HG03565 (cell line): ENCODE measurements around the gene VCPKMT.
A peak's percentile ranks its signal among the peaks of the same experiment; 100 is the strongest.

Source experiments
- ATAC-seq: cut with Tn5 transposase; IDR thresholded peaks from one replicate; pipeline ENCODE4 v1.9.1; 2021; ENCODE audit warnings: mild to moderate bottlenecking, moderate library complexity; ENCODE audit not compliant: unreplicated experiment

Gene VCPKMT

DNA sequence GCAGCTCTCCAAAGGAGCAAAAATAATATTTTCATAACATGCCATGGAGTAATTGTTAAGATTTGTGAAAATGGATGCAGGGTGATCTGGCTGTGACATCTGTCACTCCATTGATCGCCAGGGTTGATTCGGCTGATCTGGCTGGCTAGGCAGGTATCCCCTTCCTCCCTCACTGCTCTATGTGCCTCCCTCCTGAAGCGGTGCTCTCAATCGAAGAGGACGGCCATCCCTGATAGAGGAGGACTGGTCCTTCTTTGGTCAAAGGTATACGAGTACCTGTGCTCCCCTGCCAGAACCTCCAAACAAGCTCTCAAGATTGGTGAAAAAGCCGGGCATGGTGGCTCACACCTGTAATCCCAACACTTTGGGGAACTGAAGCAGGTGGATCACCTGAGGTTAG lies 47.9 kb downstream of the VCPKMT start:
- no peak for ATAC-seq

DNA sequence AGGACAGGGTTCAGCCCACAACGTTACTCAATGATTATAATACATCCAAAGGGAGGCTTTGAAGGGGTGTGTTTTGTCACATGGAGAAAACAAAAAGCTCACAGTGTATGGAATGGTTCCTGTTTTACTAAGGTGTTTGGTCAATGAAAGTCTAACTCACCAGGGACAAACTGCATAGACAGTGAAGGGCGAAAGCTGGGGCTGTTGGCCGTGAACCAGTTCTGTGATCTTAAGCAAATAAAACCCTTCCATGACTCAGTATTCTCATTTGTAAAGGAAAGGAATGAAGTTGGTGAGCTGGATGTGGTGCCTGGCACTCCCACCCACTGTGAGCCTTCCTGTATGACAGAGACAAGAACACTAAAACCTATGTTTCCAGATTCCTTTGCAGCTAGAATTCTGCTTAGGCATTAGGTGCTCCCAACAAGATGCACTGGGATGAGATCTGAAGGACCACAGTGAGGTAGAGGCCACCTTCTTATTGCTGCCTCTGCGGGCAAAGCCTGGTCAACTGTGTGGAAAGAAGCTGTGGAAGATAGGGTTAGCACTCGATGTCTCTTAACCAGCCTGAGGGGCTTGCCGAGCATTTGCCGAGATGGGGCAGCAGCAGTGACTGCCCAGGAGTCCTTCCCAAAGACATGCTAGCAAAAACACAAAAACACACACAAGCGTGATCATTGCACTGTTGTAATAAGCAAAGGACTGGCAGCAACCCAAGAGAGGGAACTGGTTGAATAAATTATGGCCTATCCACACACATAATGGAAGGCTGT lies 48.5 kb downstream of the VCPKMT start:
- no peak for ATAC-seq

DNA sequence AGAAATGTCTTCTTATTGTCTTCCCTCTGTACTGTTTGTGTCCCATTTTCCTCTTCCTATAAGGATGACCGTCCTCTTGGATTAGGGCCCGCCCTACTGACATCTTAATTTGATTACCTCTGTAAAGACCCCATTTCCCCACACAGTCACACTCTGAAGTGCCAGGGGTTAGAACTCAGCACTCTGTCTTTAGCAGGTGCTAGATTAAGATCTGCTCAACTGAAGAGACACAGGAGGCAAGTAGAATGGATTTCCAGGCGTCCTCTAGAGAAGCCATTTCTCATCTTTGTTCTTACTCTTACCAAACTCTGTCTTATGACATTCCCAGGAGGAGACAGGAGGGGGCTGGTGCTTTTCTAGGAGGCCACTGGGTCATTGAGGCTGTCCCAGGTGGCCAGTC lies 50.8 kb downstream of the VCPKMT start:
- ATAC-seq = no peak

DNA sequence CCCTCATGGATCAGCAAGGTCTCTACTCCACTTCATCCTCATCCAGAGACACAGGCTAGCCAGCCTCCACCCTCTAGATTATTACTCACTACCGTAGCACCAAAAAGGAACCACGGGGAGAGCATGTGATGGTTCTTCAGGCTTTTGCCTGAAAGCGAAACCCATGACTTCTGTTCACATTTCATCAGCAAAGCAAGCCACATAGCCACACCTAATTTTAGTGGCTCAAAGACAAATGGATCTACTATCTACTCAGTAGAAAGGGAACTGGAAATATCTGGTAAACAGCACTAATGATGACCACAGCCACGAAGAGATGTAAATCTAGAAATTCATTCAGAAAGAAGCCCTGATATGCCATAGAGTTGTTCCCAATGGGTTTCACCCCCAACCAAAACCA lies 51.4 kb downstream of the VCPKMT start:
- ATAC-seq = peak; percentile 56

DNA sequence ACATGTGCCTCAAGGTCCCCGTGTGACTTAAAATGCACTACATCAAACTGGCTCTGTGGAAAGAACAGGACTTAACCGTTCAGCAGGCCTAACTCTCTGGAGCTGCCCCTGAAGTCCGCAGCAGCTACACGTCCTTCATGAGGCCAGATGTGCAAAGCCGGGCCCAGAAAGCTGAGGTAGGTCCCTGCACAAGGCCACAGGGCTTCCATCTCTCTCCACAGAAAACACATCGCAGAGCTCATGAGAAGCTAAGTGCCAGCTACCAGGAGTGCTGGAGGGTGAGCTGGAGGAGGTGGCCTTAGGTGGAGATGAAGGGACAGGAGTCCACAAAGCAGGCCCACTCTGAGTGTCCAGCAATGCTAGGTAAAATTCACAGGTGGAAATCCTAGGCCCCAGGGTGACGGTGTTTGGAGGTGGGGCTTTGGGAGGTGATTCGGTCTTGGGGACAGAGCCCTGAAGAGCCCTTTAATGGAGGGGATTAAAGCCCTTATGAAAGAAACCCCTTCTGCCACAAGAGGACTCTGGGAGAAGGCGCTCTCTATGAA lies 52.4 kb downstream of the VCPKMT start:
- ATAC-seq = no peak

DNA sequence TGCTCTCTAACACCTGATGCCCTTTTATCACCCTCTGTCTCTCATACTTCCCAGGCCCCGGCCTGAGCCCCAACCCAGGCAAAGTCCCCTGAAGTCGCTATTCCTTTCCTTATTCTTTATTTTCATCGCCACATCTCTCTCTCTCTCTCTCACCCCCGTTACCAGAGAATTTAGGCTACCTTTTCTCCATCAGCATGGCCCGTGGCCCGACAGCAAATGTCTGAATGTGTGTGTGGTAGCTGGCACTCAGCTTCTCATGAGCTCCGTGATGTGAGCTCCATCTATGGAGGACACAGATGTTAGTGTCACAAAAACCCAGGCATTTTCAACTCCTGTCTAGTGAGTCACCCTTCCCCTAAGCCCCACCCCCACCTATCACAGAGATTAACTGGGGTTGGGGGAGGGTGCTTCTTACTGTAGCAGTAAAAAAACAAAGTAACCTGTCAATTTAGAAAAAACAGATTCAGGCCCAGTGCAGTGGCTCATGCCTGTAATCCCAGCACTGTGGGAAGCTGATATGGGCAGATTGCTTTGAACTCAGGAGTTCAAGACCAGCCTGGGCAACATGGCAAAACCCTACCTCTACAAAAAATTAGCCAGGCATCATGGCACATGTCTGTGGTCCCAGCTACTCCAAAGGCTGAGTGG lies 53.8 kb downstream of the VCPKMT start:
- ATAC-seq = no peak

DNA sequence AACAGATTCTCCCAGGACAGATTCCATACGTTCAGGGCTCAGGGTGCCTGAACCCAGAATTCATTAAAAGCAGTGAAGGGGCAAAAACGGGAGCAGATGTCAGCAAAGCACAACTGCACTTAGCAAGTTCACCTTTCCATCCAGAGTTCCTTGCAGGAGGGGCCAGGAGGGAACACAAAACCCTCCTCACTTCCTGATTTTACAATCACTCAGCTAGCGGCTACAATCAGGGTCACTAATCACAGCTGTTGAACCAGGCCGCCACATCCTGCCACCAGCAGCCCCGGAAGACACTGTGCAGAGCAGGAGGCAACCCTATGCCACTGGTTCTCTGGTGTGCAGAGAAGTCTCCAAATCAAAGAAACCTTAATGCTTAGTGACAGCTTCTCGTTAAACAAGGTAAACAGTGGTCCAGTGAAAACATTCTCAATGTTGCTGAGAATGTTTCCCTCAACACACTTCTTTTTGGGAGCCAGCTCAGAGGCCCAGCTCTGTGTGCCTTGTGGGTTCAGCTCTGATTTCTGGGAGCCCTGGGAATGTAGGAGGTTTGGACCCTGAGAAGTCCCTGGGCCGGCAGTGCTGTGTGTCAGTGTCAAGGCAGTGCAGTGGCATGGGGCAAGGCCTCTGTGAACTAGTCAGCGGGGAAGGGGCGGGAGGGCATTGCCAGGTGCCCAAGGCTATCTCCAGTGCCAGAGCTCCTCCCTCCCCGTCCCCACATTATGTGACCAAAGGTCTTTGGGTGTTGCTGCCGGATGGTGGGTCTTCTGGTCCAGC lies 54.5 kb downstream of the VCPKMT start:
- ATAC-seq = peak; percentile 34

DNA sequence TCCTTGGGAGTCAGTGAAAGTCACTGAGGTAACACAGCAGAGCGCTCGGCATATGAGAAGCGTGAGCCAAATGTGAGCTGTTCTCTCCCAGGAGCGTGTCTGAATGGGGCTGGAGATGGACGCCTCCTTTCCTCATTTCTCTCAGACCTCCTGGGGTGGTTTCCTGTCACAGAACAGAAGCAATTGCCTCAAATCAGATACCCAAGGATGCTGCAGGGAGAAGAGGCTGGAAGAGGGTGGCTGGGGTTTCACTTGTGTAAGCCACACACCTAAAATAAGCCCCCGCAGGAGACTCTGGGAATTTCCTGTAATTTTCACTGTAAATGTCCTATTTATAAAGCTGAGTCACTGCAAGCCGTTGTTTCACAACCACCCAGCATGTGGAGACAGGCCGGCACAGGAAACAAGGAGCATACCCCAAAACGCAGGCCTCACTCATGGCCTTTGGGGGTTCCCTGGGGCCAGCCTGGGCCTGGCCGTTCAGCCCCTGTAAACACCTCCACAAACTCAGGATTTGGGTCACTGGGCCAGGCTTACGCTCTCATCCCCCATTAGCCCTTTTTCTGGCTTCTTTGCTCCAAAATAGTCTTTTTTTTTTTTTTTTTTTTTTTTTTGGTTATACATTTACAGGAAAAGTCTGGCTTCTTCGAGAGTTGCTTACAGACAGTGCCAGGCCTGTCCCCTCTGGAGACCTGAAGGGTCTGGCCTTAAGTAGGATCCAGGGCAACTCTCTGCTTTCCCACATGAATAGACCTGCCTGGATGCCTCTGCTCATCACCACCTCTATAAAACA lies 55.3 kb downstream of the VCPKMT start:
- ATAC-seq = no peak

DNA sequence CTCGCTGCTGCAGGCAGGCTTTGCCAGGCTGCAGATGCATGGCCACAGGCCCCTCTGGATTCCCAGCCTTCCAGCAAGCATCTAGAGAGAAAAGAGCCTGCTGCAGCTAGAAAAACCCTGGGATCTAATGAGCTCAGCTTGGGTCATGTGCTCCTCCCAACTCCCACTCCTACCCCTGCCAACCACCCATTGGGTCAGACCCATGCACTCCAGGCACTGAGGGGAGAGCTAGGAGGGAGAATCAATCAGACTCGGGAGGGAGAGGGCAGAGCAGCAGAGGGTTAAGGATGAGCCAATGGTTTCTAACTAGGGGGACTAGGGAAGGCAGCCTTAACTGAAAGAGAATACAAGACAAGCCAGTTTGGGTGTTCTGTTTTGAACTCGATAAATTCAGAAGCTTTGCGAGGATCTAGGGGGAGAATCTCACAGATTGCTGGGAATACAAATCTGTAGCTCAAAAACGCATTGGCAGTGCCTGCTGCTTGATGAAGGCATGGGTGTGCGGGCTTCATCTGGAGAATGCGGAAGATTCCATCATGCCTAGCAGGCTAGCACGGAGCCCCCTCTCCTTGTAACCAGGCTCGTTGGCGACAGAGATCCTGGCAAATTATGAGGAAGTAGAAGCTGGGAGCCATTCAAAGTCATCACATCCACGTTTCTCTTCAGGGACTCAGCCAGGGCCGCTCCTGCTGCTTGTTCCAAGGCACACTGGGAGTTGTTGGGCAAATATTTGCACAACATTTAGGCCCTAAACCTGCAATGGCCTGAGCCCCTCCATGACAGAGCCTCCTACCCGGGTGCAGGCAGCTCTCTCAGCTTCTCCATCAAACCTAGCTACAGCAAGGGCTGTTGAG lies 56.4 kb downstream of the VCPKMT start:
- no peak for ATAC-seq
